ACHN (cell line): ENCODE measurements around the gene GARIN5A.

ENCODE experiments used
- DNase-seq: peaks from one replicate; pipeline ENCODE4 v3.0.0-alpha.2; 2015
- in situ Hi-C: cut with HindIII; loops from 2 replicates; pipeline ENCODE4 v1.10.0; 2017; ENCODE audit warnings: low sequenced_read_pairs, low pct_ligation_motif_present, low pct_unique_long_range_greater_than_20kb

The GARIN5A gene

DNA sequence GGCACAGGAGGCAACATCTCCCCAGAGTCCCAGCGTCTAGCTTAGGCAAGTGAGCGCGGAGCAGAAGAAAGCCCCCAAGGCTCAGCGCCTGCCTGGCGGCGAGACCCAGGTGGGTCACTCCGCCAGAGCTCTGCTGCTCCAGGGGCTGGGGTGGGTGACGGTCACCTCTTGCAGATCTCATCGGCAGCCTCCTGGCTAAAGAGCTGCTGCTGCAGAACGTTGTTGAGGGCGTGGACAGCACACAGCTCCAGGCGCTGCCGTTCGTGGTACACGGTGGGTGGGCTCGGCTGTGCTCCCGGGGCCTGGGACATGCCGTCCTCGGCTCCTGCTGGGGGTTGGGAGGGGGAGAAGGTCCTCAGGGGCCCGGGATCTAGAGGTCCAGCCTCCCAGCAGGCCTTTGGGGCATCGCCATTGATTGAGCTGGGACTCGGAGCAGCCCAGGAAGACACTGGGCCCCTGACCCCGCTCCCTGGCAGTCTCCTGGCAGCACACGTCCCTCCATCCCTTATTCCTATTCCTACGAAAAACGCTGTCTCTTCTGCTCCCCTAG lies 33.5 kb upstream of the GARIN5A start:
- no peak for DNase-seq
- in situ Hi-C loops = no loop called here

DNA sequence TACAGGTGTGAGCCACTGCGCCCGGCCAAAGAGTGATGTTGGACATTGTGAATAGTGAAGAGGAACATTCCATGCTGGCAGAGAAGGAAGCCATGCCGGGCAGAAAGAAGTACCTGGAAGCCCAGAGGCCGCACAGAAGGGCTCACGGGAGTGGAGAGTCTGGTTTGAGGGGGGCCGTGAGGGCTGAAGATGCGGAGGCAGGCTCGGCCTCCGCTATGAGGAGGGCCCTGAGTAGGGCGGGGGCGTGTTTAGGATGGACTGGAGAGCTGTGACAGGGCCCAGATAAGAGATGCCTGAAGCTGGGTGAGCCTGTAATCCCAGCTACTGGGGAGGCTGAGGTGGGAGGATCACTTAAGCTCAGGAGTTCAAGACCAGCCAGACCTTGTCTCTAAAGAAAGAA lies 32.7 kb upstream of the GARIN5A start:
- in situ Hi-C loops = no loop called here

GRCh38 chr19:50508843-50509190 lies 32.2 kb upstream of the GARIN5A start:
- in situ Hi-C loops = no loop called here

More for the DNA sequence above, 32.7 kb upstream of the GARIN5A start:
- DNase-seq = no peak

GRCh38 chr19:50507376-50507775 lies 30.7 kb upstream of the GARIN5A start:
- DNase-seq = no peak
- in situ Hi-C loops = no loop called here

More at GRCh38 chr19:50508843-50509190, 32.2 kb upstream of the GARIN5A start:
- no peak for DNase-seq

- no peak for DNase-seq
- in situ Hi-C loops = no loop called here
These were observed 30.1 kb upstream of the GARIN5A start for GRCh38 chr19:50506700-50507099.

DNA sequence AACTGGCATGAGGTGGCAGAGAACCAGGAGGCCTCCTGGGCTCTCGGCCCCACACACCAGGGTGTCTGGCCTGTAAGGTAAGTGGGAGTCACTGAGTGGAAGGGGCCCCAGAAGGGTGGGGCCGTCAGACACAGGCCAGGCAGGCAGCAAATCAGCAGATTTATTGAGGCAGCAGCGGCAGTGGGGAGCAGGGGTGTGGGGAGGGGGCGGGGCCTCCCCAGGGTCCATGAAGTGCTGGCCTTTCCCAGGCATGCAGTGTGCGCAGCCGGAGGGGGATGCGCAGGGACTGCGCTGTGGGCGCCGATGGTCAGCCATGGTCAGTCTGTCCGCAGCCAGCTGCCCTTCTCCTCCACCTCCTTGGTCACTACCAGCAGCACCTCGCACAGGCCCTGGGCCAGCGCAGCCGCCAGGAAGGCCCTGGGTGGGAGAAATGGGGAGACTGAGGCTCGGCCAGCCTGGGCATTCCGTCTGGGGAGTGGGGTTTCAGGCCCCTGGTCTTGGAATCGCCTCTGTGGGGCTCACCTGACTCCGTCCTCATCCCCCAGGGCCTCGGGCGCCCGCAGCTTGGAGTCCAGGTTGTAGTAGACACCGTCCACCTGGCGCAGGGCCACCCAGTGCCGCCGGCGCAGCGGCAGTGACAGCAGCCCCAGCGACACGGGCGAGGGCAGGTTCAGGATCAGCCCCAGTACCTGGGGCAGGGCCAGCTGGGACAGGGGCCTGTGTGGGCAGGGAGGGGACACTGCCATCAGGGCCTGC lies 29.4 kb upstream of the GARIN5A start:
- DNase-seq = no peak
- in situ Hi-C loops = no loop called here

DNA sequence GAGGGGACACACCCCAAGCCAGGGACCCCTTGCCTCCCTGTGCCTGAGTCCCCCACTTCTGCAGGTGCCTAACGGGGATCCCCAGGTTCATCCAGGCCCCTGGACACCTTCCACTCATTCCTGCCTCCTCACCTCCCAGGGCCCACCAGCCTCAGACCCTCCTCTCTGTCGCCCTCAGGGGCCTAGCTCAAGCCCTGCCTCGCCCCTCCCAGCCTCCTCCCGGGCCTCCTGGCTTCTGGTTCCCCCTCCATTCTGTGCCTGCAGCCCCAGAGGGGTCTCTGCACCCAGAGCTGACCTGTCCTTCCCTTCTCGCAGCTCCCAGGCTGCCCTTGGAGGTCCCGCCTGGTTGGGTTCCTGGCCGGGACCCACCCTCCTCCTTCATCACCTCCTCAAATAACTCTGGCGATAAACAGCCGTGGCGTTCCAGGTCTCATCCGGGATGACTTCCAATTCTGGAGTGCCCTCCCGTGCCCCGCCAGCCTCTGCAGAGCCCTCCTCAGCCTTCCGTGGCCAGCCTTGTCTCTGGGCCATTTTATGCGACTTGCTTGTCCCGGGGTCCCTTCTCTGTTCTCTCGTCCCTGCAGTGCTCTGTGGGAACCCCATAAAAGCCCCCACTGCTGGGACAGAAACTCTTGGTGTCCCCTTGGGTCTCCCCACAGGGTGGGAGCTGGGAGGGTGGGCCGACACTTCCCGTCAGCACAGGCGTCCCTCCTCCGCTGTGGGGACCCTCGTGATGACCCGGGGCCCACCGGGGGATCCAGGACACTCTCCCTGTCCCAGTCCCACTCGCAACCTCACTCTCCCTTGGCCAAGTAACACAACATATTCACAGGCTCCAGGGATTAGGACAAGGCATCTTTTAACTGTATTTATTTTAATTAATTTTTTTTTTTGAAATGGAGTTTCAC lies 25.2 kb upstream of the GARIN5A start:
- no peak for DNase-seq
- in situ Hi-C loops = no loop called here

GRCh38 chr19:50501186-50501567 lies 24.5 kb upstream of the GARIN5A start:
- in situ Hi-C loops = no loop called here
- no peak for DNase-seq

- DNase-seq = no peak
- in situ Hi-C loops = no loop called here
These were observed 24.1 kb upstream of the GARIN5A start for GRCh38 chr19:50500753-50501151.

DNA sequence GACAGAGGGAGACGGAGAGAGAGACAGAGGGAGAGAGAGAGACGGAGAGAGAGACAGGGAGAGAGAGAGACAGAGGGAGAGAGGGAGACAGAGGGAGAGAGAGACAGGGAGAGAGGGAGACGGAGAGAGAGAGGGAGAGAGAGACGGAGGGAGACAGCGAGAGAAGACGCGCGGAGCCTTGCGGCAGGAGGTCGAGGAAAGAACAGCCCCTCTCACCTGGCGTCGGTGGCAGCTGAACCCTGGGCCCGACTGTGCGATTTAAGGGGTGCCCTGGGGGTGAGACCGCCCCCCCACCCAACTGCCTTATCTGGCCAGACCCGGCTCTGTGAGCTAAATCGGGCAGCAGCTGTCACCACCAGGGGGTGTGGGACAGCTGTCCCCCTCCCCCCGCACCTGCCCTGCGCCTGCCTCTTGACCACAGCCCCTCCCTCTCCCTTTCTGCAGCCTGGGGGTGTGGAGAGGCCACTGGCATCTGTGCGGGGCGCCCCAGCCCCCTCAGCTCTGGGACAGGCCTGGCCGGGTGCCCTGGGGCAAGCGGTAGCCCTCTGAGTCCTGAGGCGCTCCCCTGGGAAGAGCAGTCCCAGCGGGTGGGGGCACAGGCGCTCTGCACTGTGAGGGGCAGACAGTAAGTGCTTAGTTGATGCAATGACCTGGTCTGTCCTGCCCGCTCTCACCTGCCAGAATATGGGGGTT lies 23.6 kb upstream of the GARIN5A start:
- peak; percentile 5 for DNase-seq
- in situ Hi-C loops = no loop called here

- in situ Hi-C loops = no loop called here
- DNase-seq = no peak
These were observed 21.8 kb upstream of the GARIN5A start for GRCh38 chr19:50498219-50499056.

- in situ Hi-C loops = no loop called here
- DNase-seq = no peak
These were observed 20.4 kb upstream of the GARIN5A start for GRCh38 chr19:50497022-50497405.

GRCh38 chr19:50496189-50497021 lies 19.8 kb upstream of the GARIN5A start:
- in situ Hi-C loops = no loop called here
- DNase-seq = no peak

- in situ Hi-C loops = no loop called here
- no peak for DNase-seq
These were observed 18.4 kb upstream of the GARIN5A start for GRCh38 chr19:50495020-50495531.

DNA sequence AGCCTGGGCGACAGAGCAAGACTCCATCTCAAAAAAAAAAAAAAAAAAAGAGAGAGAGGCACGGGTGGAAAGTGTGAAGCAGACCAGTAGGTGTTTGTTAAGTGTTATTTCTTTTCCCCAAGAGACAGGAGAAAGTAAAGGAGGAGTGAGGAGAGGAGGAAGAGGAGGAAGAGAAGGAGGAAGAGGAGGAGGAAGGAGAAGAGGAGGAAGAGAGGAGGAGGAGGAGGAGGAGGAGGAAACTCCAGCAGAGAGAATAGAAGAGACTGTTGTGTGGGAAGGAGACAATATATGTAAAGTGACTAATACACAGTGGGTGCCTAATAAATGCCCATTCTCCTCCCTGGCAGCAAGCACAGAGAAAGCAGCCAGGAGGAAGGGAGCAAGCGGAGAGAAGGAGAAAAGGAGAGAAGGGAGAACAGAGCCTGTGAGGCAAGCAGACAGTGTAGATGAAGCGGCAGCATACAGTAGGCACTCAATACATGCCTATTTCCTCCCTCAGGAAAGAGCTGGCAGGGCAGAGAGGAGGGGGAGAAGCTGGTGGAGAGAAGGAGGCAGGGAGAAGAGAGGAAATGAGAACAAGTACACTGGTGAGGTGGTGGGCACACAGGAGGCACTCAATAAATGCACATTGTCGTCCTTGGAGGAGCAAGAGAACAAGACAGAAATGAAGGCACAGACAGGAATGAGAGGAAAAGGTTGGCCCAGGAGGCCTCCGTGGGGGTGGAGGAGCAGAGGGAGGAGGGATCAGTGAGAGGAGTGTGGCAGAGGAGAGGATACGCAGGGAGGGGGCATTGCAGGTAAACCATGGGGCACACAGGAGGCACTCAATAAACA lies 17.8 kb upstream of the GARIN5A start:
- no peak for DNase-seq
- in situ Hi-C loops = no loop called here

DNA sequence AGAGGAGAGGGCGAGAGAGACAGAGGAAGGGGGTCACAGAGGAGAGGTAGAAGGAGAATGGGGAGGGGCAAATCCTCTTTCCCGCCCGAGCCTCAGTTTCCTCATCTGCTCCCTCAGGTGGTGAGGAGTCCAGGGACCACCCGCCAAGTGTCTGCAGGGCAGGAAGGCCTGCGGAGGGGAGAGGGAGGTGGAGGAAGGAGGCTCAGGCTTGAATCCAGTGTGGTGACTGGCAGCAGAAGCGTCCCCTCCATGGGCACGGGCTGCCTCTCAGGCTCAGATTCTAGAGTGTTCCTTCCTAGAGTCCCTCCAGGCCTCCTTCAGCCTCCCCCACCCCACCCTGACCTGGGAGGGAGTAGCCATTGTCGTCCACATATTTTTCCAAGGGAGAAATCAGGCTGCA lies 16.5 kb upstream of the GARIN5A start:
- in situ Hi-C loops = no loop called here

More for the DNA sequence above, 16.5 kb upstream of the GARIN5A start:
- no peak for DNase-seq
